Activated CD4-positive, alpha-beta T cell treated with anti-CD3 and anti-CD28 coated beads, Interleukin-2, amount 10 ng/mL, durations not matched to agents 24 days and 14 days (primary cell): Measurements from ENCODE around the gene ICAM3. TPM values are rescaled to one million over a fixed set of nuclear protein-coding genes. Genes with fewer than 3 reads are reported as not detected.

Experiments used
- DNase-seq: peaks from one replicate; pipeline ENCODE4 v3.0.0; 2022
- H3K27ac Mint-ChIP-seq: one replicate; pipeline ENCODE4 v1.8.0; 2022; ENCODE audit warnings: mild to moderate bottlenecking, mixed read lengths
- H3K27me3 Mint-ChIP-seq: one replicate; pipeline ENCODE4 v1.8.0; 2022; ENCODE audit warnings: mixed read lengths
- H3K36me3 Mint-ChIP-seq: one replicate; pipeline ENCODE4 v1.8.0; 2022; ENCODE audit warnings: low read depth, mild to moderate bottlenecking, mixed read lengths
- H3K4me1 Mint-ChIP-seq: one replicate; pipeline ENCODE4 v1.8.0; 2021; ENCODE audit warnings: mixed read lengths
- H3K4me3 Mint-ChIP-seq: one replicate; pipeline ENCODE4 v1.8.0; 2022; ENCODE audit warnings: mild to moderate bottlenecking, moderate library complexity, mixed read lengths
- H3K9me3 Mint-ChIP-seq: one replicate; pipeline ENCODE4 v1.8.0; 2021; ENCODE audit warnings: mixed read lengths
- intact Hi-C: fragments of 100-400 bp; cut with micrococcal nuclease; formaldehyde crosslinking; loops from one replicate; pipeline ENCODE4 v1.15.1; 2023
- total RNA-seq: library from RNA; stranded (reverse); gene quantifications from 2 replicates; pipeline ENCODE4 v1.2.3, GENCODE V29; 2022

Gene ICAM3
- total RNA-seq, 1 donor from 2014 or later: 104 TPM

- peaks cover 39% of the 10 kb centered on the region for H3K27me3 Mint-ChIP-seq
- H3K4me1 Mint-ChIP-seq: peaks cover 31% of the 10 kb centered on the region
- intact Hi-C loops: loop anchor here (1.0 kb wide), 1 partner anchor 10 kb away; the partner anchor contains the start of gene ICAM4
- peak overlapping the region; percentile 81 for H3K27ac Mint-ChIP-seq
- peaks cover 4% of the 10 kb centered on the region for H3K36me3 Mint-ChIP-seq
- DNase-seq: no peak
- peak overlapping the region; percentile 89 for H3K4me3 Mint-ChIP-seq
- no peaks in the 10 kb centered on the region for H3K9me3 Mint-ChIP-seq
Measured at GRCh38 chr19:10295847-10296591, 43.4 kb downstream of the ICAM3 start.

- peak overlapping the region; percentile 81 for H3K27ac Mint-ChIP-seq
Measured at GRCh38 chr19:10295305-10295846, 44.0 kb downstream of the ICAM3 start.

GRCh38 chr19:10294368-10294697, 45.1 kb downstream of the ICAM3 start:
- Mint-ChIP-seq H3K9me3 (no peaks in the 10 kb centered on the region), H3K4me1 (peaks cover 42% of the 10 kb centered on the region), H3K27ac (peak overlapping the region; percentile 34), H3K4me3 (peak overlapping the region; percentile 89), H3K36me3 (peaks cover 4% of the 10 kb centered on the region), H3K27me3 (peaks cover 44% of the 10 kb centered on the region)
- intact Hi-C loops: loop anchor here (5.0 kb wide), 2 partner anchors 218 to 273 kb away; partner anchors contain the start of genes CDKN2D and KRI1
- peak; percentile 66 for DNase-seq

More at GRCh38 chr19:10295305-10295846, 44.0 kb downstream of the ICAM3 start:
- H3K4me3 Mint-ChIP-seq: peak overlapping the region; percentile 89
- H3K36me3 Mint-ChIP-seq: peaks cover 4% of the 10 kb centered on the region
- DNase-seq: peak; percentile 93
- peaks cover 37% of the 10 kb centered on the region for H3K4me1 Mint-ChIP-seq
- no peaks in the 10 kb centered on the region for H3K9me3 Mint-ChIP-seq
- peaks cover 46% of the 10 kb centered on the region for H3K27me3 Mint-ChIP-seq
- intact Hi-C loops: loop anchor here (1.0 kb wide), 1 partner anchor 9 kb away; the partner anchor contains the start of gene ICAM4

GRCh38 chr19:10293637-10294367, 45.6 kb downstream of the ICAM3 start:
- Mint-ChIP-seq H3K27ac (no peak overlapping the region), H3K4me3 (no peak overlapping the region), H3K9me3 (no peaks in the 10 kb centered on the region), H3K27me3 (peaks cover 46% of the 10 kb centered on the region), H3K4me1 (peaks cover 47% of the 10 kb centered on the region), H3K36me3 (peaks cover 4% of the 10 kb centered on the region)
- no peak for DNase-seq
- intact Hi-C loops: loop anchor here (5.0 kb wide), 2 partner anchors 218 to 273 kb away; partner anchors contain the start of genes CDKN2D and KRI1

- intact Hi-C loops: loop anchor here (5.0 kb wide), 2 partner anchors 219 to 274 kb away; partner anchors contain the start of genes CDKN2D and KRI1
- Mint-ChIP-seq H3K4me1 (peaks cover 52% of the 10 kb centered on the region), H3K27ac (peak overlapping the region; percentile 31), H3K36me3 (peaks cover 4% of the 10 kb centered on the region), H3K27me3 (peaks cover 51% of the 10 kb centered on the region), H3K9me3 (no peaks in the 10 kb centered on the region), H3K4me3 (peak overlapping the region; percentile 88)
- DNase-seq: peak; percentile 69
Measured at GRCh38 chr19:10292789-10293636, 46.4 kb downstream of the ICAM3 start.

- H3K4me1 Mint-ChIP-seq: peaks cover 59% of the 10 kb centered on the region
- no peaks in the 10 kb centered on the region for H3K9me3 Mint-ChIP-seq
- peak overlapping the region; percentile 43 for H3K27ac Mint-ChIP-seq
- peak; percentile 92 for DNase-seq
- intact Hi-C loops: loop anchor here (5.0 kb wide), 2 partner anchors 220 to 275 kb away; partner anchors contain the start of genes CDKN2D and KRI1
- H3K4me3 Mint-ChIP-seq: peak overlapping the region; percentile 88
- H3K36me3 Mint-ChIP-seq: peaks cover 4% of the 10 kb centered on the region
- H3K27me3 Mint-ChIP-seq: peaks cover 54% of the 10 kb centered on the region
Measured at GRCh38 chr19:10292206-10292788, 47.1 kb downstream of the ICAM3 start.

DNA sequence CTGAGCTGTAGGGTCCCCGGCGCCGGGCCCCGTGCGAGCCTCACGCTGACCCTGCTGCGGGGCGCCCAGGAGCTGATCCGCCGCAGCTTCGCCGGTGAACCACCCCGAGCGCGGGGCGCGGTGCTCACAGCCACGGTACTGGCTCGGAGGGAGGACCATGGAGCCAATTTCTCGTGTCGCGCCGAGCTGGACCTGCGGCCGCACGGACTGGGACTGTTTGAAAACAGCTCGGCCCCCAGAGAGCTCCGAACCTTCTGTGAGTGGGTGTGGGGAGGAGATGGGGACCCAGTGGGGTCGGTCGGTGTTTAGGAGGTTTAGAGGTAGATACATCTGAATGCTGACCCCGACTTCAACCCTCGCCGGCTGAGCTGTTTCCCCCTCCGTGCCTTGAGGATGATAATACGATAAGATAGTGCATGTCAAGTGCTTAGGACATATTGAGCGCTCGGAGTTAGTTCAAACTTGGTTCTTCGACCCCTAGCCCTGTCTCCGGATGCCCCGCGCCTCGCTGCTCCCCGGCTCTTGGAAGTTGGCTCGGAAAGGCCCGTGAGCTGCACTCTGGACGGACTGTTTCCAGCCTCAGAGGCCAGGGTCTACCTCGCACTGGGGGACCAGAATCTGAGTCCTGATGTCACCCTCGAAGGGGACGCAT, 47.7 kb downstream of the ICAM3 start:
- no peaks in the 10 kb centered on the region for H3K9me3 Mint-ChIP-seq
- peaks cover 63% of the 10 kb centered on the region for H3K4me1 Mint-ChIP-seq
- peaks cover 53% of the 10 kb centered on the region for H3K27me3 Mint-ChIP-seq
- H3K4me3 Mint-ChIP-seq: peak overlapping the region; percentile 88
- no peak for DNase-seq
- H3K36me3 Mint-ChIP-seq: peaks cover 4% of the 10 kb centered on the region
- intact Hi-C loops: loop anchor here (5.0 kb wide), 2 partner anchors 221 to 276 kb away; partner anchors contain the start of genes CDKN2D and KRI1
- peak overlapping the region; percentile 43 for H3K27ac Mint-ChIP-seq

DNA sequence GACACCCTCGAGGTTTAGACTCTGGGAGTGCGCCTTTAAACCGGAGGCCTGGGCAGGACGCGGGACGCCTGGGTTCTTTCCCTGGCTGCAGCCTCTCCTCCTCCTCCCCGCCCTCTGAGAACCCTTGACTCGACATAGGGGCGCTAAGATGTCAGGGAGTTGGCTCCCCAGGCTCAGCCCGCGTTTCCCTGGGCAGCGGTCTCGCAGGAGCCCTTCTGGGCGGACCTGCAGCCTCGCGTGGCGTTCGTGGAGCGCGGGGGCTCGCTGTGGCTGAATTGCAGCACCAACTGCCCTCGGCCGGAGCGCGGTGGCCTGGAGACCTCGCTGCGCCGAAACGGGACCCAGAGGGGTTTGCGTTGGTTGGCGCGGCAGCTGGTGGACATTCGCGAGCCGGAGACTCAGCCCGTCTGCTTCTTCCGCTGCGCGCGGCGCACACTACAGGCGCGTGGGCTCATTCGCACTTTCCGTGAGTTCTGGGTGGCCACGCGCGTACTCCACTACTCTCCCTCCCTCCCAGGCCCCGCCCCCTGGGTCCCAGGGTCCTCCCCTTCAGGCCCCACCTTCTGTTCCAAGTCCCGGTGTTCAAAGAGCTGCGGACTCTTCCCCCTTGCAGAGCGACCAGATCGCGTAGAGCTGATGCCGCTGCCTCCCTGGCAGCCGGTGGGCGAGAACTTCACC, 48.4 kb downstream of the ICAM3 start:
- intact Hi-C loops: loop anchor here (1.0 to 5.0 kb wide), 3 partner anchors 21 to 276 kb away; partner anchors contain the start of genes CDKN2D and KRI1
- Mint-ChIP-seq H3K27me3 (peaks cover 52% of the 10 kb centered on the region), H3K36me3 (peaks cover 11% of the 10 kb centered on the region), H3K4me1 (peaks cover 70% of the 10 kb centered on the region), H3K9me3 (no peaks in the 10 kb centered on the region), H3K27ac (peak overlapping the region; percentile 78), H3K4me3 (peak overlapping the region; percentile 88)
- DNase-seq: peak; percentile 88

DNA sequence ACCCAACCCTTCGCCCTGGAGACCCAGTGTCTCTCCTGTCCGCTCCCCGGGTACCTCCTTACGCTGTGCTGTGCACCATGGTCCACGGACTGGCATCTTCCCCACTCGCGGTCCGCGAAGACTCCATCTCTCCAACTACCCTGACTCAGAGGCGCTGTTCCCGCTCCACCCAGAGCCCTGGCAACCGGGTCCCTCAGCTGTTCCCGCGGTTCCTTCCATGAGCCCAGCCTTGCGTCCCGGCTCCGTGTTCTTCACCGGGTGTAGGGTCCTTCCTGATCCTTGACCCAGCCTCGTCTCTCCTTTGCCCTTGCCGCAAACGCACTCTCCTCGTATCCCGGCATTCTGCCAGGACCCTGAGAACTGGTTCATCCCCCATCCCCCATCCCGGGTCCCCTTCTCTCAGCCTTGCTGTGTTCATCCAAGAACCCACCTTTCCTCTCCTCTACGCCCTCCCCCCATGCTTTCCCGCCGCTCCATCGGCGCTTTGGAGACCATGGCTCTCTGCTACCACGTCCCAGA, 49.0 kb downstream of the ICAM3 start:
- Mint-ChIP-seq H3K4me3 (peak overlapping the region; percentile 88), H3K27ac (peak overlapping the region; percentile 78), H3K36me3 (peaks cover 14% of the 10 kb centered on the region), H3K4me1 (peaks cover 70% of the 10 kb centered on the region), H3K9me3 (no peaks in the 10 kb centered on the region), H3K27me3 (peaks cover 47% of the 10 kb centered on the region)
- intact Hi-C loops: loop anchor here (1.0 to 5.0 kb wide), 3 partner anchors 20 to 277 kb away; partner anchors contain the start of genes CDKN2D and KRI1
- peak; percentile 74 for DNase-seq

DNA sequence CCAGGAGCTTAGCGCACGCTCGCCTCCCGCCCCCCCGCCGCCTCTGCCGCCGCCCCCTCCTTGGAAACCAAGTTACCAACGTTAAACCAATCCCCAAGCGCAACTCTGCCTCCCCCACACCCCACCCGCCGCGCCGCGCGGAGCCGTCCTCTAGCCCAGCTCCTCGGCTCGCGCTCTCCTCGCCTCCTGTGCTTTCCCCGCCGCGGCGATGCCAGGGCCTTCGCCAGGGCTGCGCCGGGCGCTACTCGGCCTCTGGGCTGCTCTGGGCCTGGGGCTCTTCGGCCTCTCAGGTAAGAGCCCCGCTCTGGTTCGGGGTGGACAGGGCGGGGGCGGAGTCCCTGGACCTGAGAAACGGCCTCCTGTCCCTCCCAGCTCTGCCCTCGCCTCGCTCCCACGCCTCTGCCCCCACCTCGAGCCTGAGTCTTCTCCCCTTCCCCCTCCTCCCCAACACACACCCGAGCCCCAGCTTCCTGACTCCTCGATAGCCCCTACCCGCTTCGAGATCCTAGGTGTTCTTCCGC, 49.5 kb downstream of the ICAM3 start, which contains the start of gene ICAM5:
ICAM5 (plus strand) TSS at position 117 of the 521 bp plus-strand sequence; CDS start at position 209, 92 bp downstream.
- intact Hi-C loops: loop anchor here (1.0 to 5.0 kb wide), 3 partner anchors 20 to 277 kb away; partner anchors contain the start of genes CDKN2D and KRI1
- DNase-seq: peak; percentile 81
- peaks cover 46% of the 10 kb centered on the region for H3K27me3 Mint-ChIP-seq
- no peaks in the 10 kb centered on the region for H3K9me3 Mint-ChIP-seq
- peak within 1 kb of the TSS; percentile 88 for H3K4me3 Mint-ChIP-seq
- H3K27ac Mint-ChIP-seq: peak within 1 kb of the TSS; percentile 78
- peaks cover 75% of the 10 kb centered on the region for H3K4me1 Mint-ChIP-seq
- H3K36me3 Mint-ChIP-seq: peaks cover 19% of the 10 kb centered on the region

DNA sequence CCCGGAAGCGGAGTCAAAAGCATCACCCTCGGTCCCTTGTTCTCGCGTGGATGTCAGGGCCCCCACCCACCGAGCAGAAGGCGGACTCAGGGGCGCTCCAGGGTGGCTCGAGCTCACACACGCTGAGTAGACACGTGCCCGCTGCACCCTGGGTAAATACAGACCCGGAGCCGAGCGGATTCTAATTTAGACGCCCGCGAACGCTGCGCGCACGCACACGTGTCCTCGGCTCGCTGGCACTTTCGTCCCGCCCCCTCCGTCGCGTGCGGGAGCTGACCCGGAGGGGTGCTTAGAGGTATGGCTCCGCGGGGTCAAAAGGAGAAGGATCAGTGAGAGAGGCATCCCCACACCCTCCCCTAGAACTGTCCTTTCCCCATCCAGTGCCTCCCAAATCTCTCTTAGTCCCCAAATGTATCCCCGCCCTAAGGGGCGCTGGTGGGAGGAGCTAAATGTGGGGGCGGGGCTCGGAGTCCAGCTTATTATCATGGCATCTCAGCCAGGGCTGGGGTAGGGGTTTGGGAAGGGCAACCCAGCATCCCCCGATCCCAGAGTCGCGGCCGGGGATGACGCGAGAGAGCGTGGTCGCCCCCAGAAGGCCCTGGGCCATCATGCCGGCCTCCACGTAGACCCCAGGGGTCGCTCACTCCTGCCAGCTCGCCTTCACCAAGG, 50.1 kb downstream of the ICAM3 start:
- Mint-ChIP-seq H3K4me1 (peaks cover 73% of the 10 kb centered on the region), H3K27ac (peak overlapping the region; percentile 66)
- intact Hi-C loops: no loop called here

More for the DNA sequence above, 50.1 kb downstream of the ICAM3 start:
- Mint-ChIP-seq H3K36me3 (peaks cover 22% of the 10 kb centered on the region), H3K27me3 (peaks cover 42% of the 10 kb centered on the region), H3K4me3 (peak overlapping the region; percentile 88), H3K9me3 (no peaks in the 10 kb centered on the region)
- DNase-seq: peak; percentile 88
